HPDE6-E6E7 (cell line): ENCODE results near the gene DENND10.
"Not testable (repeated sequence)": the region's sequence is repeated elsewhere in the genome, so short reads cannot be mapped to it uniquely, and the experiment has no call there.

Source experiments
- DNase-seq: peaks from one replicate; pipeline ENCODE4 v3.0.0; 2011; ENCODE audit warnings: missing footprints; ENCODE audit errors: extremely low spot score

DENND10 gene

DNA sequence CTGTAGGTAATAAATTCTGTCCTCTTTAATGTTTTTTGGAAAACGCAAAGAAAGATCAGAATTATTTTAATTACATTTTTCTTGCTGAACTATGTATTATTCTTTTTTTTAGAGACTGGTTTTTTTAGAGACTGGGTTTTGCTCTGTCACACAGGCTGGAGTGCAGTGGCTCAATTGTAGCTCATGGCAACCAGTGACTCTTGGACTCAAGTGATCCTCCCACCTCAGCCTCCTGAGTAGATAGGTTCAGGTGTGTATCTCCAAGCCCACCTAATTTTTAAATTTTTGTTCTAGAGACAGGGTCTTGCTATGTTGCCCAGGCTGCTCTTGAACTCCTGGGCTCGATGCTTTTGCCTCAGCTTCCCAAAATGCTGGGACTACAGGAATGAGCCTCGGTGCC, 5.3 kb upstream of the DENND10 start:
- no peak for DNase-seq

DNA sequence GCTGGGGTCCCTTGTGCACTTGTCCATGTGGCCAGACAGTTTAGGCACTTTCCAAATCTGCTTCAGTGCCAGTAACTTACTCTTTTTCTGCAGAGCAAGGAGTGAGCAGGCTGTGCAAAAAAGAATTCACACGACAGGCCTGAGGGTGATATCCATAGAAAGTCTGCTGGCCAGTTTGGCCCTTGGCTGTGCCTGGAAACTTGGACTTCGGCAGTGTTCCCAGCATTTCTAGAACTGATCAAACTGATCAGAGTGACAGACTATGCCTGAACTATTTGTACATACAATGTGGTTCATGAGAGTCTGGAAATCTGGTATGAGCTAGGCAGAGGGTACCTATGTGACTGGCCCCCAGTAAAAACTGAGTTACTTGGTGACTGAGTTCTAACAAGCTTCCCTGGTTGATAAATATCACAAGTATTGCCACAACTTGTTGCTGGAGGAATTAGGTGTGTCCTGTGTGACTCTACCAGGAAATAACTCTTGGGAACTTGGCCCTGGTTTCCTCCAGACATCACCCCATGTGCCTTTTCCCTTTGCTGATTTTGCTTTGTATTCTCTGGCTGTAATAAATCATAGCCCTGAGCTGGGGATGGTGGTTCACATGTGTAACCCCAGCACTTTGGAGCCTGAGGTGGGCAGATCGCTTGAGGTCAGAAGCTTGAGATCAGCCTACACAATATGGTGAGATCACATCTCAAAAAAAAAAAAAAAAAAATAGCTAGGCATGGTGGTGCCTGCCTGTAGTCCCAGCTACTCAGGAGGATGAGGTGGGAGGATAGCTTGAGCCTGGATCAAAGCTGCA, 3.3 kb upstream of the DENND10 start:
- peak; percentile 56 for DNase-seq

DNA sequence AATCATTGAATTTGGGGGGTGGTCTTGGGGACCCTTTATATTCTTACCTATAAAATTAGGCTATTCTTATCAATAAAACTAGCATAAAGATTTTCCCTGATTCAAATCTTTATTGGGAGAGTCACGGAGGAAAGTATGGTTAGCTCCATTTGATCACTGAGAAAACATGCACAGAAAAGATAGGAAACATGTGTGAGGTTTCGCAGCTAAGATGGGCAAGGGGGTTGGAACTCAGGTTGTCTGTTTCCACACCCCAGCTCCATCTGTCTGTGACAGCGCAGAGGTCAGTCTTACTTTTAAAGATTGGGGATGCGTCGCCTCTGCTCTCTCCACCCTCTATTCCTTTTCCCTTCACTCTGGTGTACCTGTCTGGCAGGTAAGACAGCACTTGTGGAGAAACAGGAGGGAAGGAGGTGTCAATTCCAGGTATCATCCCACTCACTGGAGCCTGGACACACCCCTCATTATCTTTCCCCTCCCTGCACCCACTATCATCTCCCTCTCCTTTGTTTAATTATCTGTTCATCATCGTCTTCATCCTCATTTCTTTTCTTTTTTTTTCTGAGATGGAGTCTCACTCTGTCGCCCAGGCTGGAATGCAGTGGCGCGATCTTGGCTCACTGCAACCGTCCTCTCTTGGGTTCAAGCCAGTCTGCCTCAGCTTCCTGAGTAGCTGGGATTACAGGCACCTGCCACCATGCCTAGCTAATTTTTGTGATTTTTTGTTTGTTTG, 2.4 kb upstream of the DENND10 start:
- DNase-seq = no peak

DNA sequence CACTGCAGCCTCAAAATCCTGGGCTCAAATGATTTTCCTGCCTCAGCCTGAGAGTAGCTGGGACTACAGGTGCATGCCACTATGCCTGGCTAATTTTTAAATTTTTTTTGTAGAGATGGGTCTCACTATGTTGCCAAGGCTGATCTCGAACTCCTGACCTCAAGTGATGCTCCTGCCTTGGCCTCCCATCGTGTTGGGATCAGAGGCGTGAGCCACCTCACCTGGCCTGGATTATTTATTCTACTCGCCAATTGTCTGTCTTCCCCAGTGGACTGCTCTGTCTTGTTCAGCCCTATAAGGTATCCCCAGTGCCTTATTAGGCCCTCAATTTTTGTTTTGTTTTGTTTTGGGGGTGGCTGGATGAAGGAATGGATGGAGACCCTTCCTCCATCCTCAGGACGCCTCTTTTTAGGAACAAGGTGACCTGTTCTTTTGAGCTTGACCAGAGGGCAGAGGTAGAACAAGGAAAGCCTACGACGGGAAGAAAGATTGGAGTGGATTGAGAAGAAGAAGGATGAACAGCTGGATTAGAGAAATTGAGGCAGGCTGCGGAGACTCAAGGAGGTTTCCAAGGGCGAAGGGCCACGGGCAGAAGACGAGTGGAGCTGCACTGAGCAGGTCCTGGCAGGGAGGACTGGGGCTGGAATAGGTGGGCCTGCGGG, 541 bp upstream of the DENND10 start:
- DNase-seq = no peak

DNA sequence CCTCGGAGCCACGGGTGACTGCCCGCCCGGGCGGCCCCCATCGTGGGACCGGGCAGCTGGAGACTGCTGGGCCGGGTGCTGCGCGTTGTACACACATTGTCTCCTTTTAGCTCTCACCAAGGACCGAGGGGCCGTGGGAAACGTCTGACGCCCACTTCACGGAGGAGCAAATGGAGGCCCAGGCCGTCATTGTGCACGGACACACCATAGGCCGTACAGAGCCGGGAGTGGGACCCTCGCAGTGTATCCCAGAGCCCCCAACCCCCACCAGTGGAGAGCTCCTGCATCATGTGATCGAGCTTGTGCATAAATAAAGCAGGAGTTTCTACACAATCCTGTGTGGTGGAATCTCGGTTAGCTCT, 722 bp downstream of the DENND10 start:
- DNase-seq = no peak

DNA sequence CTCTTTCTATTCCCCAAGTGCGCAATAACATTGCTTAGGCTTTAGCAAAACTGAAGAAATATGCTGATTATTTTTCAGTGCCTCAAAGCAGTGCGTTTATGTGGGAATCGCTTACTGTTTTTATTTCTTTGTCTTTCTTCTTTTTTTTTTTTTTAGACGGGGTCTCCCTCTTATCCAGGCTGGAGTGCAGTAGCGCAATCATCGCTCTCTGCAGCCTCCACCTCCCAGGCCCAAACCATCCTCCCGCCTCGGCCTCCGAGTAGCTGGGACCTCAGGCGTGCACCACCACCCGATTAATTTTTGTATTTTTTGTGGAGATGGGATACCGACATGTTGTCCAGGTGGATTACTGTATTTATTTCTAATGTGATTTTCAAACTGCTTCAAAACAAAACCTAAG, 1.2 kb downstream of the DENND10 start:
- DNase-seq = no peak

DNA sequence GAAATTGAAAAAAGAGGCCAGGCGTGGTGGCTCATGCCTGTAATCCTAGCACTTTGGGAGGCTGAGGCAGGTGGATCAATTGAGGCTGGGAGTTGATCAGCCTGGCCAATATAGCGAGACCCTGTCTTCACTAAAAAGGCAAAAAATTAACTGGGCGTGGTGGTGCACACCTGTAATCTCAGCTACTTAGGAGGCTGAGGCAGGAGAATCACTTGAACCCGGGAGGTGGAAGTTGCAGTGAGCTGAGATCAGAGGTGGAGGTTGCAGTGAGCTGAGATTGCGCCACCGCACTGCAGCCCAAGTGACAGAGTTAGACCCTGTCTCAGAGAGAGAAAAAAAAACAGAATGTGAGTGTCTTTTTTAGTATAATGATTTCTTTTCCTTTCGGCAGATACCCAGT, 2.0 kb downstream of the DENND10 start:
- not testable (repeated sequence) for DNase-seq

DNA sequence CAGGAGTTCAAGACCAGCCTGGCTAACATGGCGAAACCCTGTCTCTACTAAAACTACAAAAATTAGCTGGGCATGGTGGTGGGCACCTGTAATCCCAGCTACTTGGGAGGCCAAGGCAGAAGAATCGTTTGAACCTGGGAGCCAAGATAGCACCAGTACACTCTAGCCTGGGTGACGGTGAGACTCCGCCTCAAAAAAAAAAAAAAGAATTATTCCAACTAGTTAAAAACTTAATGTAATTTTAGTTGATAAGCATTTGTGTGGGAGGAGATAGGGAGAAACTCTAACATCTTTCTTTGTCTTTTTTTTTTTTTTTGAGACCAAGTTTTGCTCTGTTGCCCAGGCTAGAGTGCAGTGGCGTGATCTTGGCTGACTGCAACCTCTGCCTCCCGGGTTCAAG, 3.2 kb downstream of the DENND10 start:
- DNase-seq = not testable (repeated sequence)

DNA sequence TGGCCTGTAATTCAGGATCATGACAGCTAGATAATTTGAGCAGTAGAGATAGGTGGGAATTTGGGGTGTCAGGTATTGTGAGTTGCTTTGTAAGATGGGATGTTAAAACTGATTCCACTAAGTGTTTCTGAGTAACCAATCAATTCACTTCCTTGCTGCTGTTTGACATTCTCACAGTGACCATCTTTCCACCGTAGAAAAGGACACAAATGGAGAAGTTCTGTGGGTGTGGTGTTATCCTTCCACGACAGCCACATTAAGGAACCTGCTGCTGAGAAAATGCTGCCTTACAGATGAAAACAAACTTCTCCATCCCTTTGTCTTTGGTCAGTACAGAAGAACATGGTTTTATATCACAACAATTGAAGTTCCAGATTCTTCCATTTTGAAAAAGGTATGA, 3.9 kb downstream of the DENND10 start:
- not testable (repeated sequence) for DNase-seq

DNA sequence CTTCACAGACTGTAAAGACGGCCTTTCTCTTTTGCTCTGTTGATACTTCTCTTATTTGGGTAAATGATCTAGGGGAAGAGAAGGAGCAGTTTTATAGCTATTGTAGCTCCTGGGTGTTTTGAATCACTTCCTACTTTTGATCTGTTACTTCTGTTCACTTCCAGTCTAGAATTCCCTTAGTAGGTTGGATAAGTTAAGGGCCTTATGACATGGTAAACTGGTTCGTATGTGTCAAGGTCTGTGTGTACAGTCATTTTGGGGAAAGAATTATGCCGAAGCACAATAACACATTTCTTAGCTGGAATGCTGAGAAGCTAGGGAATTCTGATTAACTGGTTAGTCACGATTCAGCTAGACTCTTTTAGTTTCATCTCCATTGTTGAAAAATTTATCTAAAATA, 8.1 kb downstream of the DENND10 start:
- DNase-seq = no peak

DNA sequence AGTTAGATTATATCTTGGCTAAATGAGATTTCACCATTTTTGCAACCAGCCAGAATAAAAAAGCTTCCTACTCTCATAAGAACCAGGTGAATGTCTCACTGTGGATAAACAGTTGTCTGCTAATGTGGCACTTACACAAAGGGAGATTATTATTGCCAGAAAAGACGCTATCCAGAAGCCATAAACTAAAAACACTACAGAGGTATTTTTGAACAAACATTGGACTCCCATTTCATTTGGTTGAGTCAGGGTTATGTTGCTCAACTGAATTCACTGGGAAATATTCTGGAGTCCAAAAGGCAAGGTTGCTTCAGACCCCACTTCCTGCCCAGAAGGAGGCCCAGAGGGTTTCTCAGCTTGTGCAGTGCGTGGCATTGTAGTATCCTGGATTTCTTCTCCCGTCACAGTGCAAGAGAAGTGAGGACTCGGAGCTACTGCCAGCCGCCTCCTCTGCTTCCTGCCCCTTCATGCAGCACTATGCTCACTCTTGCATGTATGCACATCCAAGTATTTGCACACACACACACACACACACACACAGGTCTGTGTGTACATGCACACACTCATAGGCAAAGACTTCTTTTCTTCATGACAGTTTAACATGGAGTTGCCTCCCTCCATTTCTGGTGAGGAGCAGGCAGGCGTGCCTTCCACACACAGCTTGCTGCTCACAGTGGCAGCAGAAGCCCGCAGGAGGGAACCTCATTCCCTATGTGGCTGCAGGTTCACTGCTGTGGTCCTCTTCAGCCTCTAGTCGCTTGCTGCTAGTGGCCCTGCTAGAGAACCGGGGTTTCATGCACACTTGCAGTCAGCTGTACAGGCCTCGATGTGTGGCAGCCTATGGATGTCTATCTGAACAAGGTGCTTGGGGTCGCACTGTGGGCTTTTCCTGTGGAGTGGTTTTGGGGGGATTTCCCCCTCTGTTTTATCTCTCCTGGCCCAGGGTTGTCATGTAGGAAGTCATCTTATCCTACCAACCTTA, 10.1 kb downstream of the DENND10 start:
- DNase-seq = no peak

DNA sequence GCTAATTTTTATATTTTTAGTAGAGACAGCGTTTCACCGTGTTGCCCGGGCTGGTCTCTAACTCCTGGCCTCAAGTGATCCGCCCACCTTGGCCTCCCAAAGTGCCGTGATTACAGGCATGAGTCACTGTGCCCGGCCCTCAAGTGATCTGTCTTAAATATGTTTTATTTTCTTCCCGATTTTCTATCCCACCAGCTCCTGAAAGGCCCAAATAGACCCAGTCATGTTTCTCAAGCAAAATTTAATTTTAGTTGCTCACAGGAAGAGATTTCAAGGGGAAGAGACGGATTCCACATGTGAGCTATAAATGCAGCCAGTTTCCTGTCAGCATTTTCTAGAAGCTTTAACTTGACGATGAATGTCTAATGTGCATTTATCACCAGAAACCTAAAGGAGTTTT, 12.0 kb downstream of the DENND10 start:
- DNase-seq = no peak

DNA sequence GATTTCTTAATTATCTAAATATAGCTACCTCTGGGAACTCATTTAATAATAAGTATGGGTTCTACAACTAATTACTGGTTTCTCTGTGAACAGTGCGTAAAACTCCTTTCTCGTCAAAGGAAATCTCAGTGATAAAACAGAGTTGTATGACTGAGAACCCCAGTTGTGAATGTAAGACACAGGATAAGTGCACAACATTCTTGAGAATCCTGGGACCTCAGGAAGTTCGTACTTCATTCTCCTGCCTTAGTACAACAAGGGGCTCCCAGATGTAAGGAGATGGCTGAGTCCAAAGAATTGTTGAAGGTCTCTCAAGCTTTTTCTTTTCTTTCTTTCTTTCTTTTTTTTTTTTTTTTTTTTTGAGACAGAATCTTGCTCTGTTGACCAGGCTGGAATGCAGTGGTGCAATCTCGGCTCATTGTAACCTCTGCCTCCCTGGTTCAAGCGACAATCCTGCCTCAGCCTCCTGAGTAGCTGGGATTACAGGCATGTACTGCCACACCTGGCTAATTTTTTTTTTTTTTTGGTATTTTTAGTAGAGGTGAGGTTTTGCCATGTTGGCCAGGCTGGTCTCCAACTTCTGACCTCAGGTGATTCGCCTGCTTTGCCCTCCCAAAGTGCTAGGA, 12.5 kb downstream of the DENND10 start:
- DNase-seq = no peak

DNA sequence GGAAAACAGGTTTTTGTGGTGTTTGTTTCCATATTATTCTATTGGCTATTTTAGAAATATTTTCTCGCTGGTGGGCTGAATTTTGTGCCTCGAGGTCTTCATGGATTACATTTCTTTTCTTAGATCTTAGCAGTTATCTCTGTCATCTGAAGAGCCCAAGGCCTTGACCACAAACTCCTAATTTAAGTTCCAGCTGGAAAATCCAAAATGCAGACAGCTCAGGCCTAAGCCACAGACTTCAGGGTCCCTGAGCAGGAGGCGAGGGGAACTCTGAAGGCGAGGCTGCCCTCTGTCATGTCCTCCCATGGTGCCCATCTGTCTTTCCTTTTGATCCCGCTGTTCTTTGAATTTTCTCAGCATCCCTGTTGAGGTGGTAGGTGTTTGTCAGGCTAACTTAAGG, 14.3 kb downstream of the DENND10 start:
- no peak for DNase-seq

DNA sequence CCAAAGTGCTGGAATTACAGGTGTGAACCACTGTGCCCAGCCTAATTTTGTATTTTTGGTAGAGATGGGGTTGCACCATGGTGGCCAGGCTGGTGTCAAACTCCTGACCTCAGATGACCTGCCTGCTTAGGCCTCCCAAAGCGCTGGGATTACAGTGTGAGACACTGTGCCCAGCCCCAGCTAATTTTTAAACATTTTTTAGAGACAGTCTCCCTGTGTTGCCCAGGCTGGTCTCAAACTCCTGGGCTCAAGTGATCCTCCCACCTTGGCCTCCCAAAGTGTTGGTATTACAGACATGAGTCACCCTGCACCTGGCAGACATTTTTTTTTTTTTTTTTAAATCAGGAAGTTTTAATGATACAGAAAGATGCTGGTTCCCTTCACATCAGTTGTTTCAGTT, 15.5 kb downstream of the DENND10 start:
- DNase-seq = no peak

DNA sequence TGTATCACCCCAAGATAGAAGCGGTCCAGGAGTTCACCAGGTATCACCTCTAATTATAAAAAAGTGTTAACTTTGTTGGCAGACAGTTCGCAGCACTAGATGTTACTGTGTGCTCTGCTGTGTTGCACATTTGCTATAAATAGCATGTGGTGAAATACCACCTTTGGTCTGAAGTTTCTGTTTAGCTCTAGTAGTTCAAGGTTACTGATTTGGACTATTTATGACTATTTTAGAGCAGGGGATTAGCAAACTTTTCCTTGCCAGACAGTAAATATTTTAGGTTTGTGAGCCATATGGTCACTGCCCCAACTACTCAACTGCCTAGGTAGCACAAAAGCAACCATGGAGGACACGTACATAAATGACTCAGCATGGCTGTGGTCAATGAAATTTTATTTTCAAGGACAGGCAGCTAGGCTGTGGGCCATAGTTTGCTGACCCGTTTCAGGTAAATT, 16.5 kb downstream of the DENND10 start:
- no peak for DNase-seq

DNA sequence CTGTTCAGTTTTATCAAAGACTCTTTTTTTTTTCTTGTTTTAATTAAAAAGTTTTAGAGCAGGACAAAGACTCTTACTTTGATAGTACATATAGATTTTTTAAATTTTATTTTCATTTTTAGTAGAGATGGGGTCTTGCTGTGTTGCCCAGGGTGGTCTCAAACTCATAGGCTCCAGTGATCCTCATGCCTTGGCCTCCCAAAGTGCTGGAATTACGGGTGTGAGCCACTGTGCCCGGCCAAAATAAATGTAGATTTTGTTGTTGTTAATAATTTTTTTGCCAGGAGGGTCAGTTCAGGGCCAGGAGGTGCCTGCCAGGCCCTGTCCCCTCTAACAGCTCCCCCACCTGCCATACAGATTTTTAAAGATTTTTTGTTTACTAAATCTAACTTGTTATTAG, 17.0 kb downstream of the DENND10 start:
- no peak for DNase-seq

DNA sequence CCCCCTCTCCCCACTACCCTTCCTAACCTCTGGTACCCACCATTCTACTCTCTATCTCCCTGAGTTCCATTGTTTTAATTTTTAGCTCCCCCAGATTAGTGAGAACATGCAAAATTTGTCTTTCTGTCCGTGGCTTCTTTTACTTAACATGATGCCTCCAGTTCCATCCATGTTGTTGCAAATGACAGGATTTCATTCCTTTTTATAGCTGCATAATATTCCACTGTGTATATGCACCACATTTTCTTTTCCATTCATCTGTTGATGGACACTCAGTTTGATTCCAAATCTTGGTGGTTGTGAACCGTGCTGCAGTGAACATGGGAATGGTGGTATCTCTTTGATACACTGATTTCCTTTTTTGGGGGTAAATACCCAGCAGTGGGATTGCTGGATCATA, 22.0 kb downstream of the DENND10 start:
- DNase-seq = no peak

DNA sequence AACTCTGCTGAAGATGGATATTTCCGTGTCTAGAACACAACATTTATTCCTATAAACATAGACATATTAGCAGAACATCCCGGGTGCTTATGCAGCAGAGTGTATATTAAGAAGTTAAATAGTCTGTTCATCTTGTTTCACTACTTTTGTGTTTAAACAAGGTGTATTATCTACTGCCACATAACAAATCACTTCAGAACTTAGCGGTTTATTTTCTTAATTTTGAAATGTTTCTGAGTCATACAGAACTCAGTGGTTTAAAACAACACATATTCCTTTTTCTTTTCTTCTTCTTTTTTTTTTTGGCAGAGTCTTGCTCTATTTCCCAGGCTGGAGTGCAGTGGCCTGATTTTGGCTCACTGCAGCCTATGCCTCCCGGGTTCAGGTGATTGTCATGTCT, 25.8 kb downstream of the DENND10 start:
- no peak for DNase-seq

DNA sequence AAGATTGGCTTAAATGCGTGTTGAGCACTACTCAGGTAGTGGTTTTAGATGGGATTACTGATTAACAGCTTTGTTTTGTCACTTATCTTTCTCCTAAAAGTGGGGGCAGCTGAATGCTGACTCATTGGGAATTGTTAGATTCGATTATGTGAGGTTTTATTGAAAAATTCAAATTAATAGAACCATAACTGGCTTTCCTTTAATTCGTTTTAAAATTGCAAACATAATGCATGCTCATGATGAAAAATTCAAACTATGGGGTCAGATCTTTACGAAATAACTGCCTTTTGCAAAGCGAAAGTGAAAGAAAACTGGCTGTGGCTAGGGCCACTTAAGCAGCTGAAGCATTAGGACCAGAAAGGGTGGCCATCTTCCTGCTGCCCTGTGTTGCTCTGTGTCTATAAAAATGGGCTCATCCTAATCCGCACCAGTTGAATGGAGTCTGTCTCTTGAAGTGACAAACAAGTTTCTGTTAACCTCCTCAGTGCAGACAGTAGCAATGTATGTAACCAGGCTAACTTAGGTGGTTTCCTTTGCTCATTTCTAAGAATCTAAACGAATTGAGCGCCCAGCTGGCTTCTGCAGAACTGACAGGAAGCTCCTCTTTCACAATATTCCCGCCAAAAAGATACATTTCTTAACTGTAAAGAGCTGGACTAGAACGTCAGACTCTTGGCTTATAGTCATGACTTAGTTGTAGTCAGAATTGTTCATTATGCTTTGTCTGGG, 27.8 kb downstream of the DENND10 start:
- no peak for DNase-seq
